ENCODE data around the gene MOSPD3. TPM values are rescaled to one million over a fixed set of nuclear protein-coding genes. Genes with fewer than 3 reads are reported as not detected.

The MOSPD3 gene
- total RNA-seq, 4 donors from 2014 or later, result 6.2 to 13.4 (median 11.6) TPM

- Histone ChIP-seq H3K9me3 (no peaks in the 10 kb centered on the region), H3K36me3 (peaks cover 0 to 20% of the 10 kb centered on the region in 2 donors), H3K27me3 (peaks cover 9% of the 10 kb centered on the region), H3K4me3 (no peak overlapping the region), H3K4me1 (peaks cover 0 to 12% (median 0%) of the 10 kb centered on the region in 3 donors), H3K27ac (no peak overlapping the region)
- ATAC-seq, result no peak
- 81 to 90% methylated on average over 13 to 15 of the region's 15 CpGs for WGBS, 2 donors (ENCODE audit: low coverage in 1 of 2)
- TF ChIP-seq EP300 (IDR thresholded peaks at IDR 0.05) (no peak), POLR2AphosphoS5 (IDR thresholded peaks at IDR 0.05) (no peak), POLR2A (IDR thresholded peaks at IDR 0.05) (no peak), CTCF (IDR thresholded peaks at IDR 0.05) (no peak)
These were observed 11.8 kb downstream of the MOSPD3 start for GRCh38 chr7:100623951-100624824.

- Histone ChIP-seq H3K27me3 (peaks cover 19% of the 10 kb centered on the region), H3K4me3 (peak overlapping the region in 1 of 2 donors; percentile 44), H3K4me1 (peaks cover 0 to 12% (median 0%) of the 10 kb centered on the region in 3 donors), H3K9me3 (no peaks in the 10 kb centered on the region), H3K27ac (no peak overlapping the region), H3K36me3 (peaks cover 0 to 10% of the 10 kb centered on the region in 2 donors)
- WGBS, 2 donors (ENCODE audit: low coverage in 1 of 2), result 6 to 23% methylated on average over 2 to 3 of the region's 3 CpGs
- no peak for TF ChIP-seq CTCF (IDR thresholded peaks at IDR 0.05)
- no peak for TF ChIP-seq POLR2AphosphoS5 (IDR thresholded peaks at IDR 0.05)
- TF ChIP-seq EP300 (IDR thresholded peaks at IDR 0.05), result no peak
- no peak for TF ChIP-seq POLR2A (IDR thresholded peaks at IDR 0.05)
- ATAC-seq, result no peak
These were observed 13.7 kb downstream of the MOSPD3 start for GRCh38 chr7:100626055-100626454.

GRCh38 chr7:100626530-100627237, 14.3 kb downstream of the MOSPD3 start:
- H3K36me3 ChIP-seq, result peaks cover 0 to 4% of the 10 kb centered on the region in 2 donors
- WGBS, 2 donors (ENCODE audit: low coverage in 1 of 2), result 33 to 40% methylated on average over 1 to 3 of the region's 37 CpGs
- H3K27ac ChIP-seq, result peak overlapping the region in 1 of 4 donors; percentile 50
- H3K27me3 ChIP-seq, result peaks cover 25% of the 10 kb centered on the region
- peak; percentile 95 for ATAC-seq
- no peaks in the 10 kb centered on the region for H3K9me3 ChIP-seq
- TF ChIP-seq POLR2A (IDR thresholded peaks at IDR 0.05) (no peak), CTCF (IDR thresholded peaks at IDR 0.05) (no peak), POLR2AphosphoS5 (IDR thresholded peaks at IDR 0.05) (no peak), EP300 (IDR thresholded peaks at IDR 0.05) (no peak)
- H3K4me3 ChIP-seq, result peak overlapping the region in 1 of 2 donors; percentile 44
- peaks cover 0 to 12% (median 0%) of the 10 kb centered on the region in 3 donors for H3K4me1 ChIP-seq

- no peak for ATAC-seq
- Histone ChIP-seq H3K27me3 (peaks cover 30% of the 10 kb centered on the region), H3K36me3 (no peaks in the 10 kb centered on the region), H3K27ac (no peak overlapping the region), H3K4me3 (peak overlapping the region in 1 of 2 donors; percentile 44), H3K4me1 (peaks cover 0 to 12% (median 0%) of the 10 kb centered on the region in 3 donors), H3K9me3 (no peaks in the 10 kb centered on the region)
- WGBS, 2 donors (ENCODE audit: low coverage in 1 of 2), result 85 to 92% methylated on average over 2 to 4 of the region's 21 CpGs
- TF ChIP-seq EP300 (IDR thresholded peaks at IDR 0.05) (no peak), CTCF (IDR thresholded peaks at IDR 0.05) (no peak), POLR2AphosphoS5 (IDR thresholded peaks at IDR 0.05) (no peak)
These were observed 14.9 kb downstream of the MOSPD3 start for GRCh38 chr7:100627238-100627549.

Measured in gastroesophageal sphincter (tissue), 4 donors.